Measurements from ENCODE around the gene PLD6.

PLD6 gene

GRCh38 chr17:17173921-17174320, 32.2 kb downstream of the PLD6 start:
- Histone ChIP-seq H3K36me3 (ENCODE audit: control insufficient read depth, low read length) (peaks cover 59% of the 10 kb centered on the region), H3K4me2 (ENCODE audit: low read length) (no peak overlapping the region), H4K20me1 (ENCODE audit: control insufficient read depth, insufficient read depth, low read depth, low read length) (no peaks in the 10 kb centered on the region), H3F3A (ENCODE audit: control insufficient read depth, insufficient read depth) (no peaks in the 10 kb centered on the region; the same call in 1 of the 2 replicates), H3K27me3 (ENCODE audit: control insufficient read depth, low read length) (no peaks in the 10 kb centered on the region), H3K9me3 (ENCODE audit: control insufficient read depth, insufficient read depth, low read length) (no peaks in the 10 kb centered on the region), H3K79me2 (ENCODE audit: control insufficient read depth, low read length) (no peaks in the 10 kb centered on the region), H3K4me1 (ENCODE audit: control insufficient read depth, low read length) (peaks cover 5% of the 10 kb centered on the region; the same call in 1 of the 2 replicates), H3K4me3 (ENCODE audit: low read length) (no peak overlapping the region), H3K9me2 (replicated peaks; ENCODE audit: control insufficient read depth, low read length) (no peaks in the 10 kb centered on the region), H3K27ac (ENCODE audit: low read depth, low read length) (no peak overlapping the region)
- TF ChIP-seq CTCF (IDR thresholded peaks at IDR 0.05; ENCODE audit: low read depth, low read length, poor library complexity, severe bottlenecking) (no peak), EZH2phosphoT487 (IDR thresholded peaks at IDR 0.05; ENCODE audit: borderline replicate concordance, low read length) (no peak)

- H3K9me2 ChIP-seq (replicated peaks; ENCODE audit: control insufficient read depth, low read length), result no peaks in the 10 kb centered on the region
- TF ChIP-seq CTCF (IDR thresholded peaks at IDR 0.05; ENCODE audit: low read depth, low read length, poor library complexity, severe bottlenecking) (no peak), EZH2phosphoT487 (IDR thresholded peaks at IDR 0.05; ENCODE audit: borderline replicate concordance, low read length) (no peak)
- peaks cover 52% of the 10 kb centered on the region for H3K36me3 ChIP-seq (ENCODE audit: control insufficient read depth, low read length)
- no peak overlapping the region for H3K4me2 ChIP-seq (ENCODE audit: low read length)
- H3K79me2 ChIP-seq (ENCODE audit: control insufficient read depth, low read length), result no peaks in the 10 kb centered on the region
- H3K4me1 ChIP-seq (ENCODE audit: control insufficient read depth, low read length), result peaks cover 5% of the 10 kb centered on the region; the same call in 1 of the 2 replicates
- H4K20me1 ChIP-seq (ENCODE audit: control insufficient read depth, insufficient read depth, low read depth, low read length), result no peaks in the 10 kb centered on the region
- H3F3A ChIP-seq (ENCODE audit: control insufficient read depth, insufficient read depth), result no peaks in the 10 kb centered on the region; the same call in 1 of the 2 replicates
- H3K27ac ChIP-seq (ENCODE audit: low read depth, low read length), result no peak overlapping the region
- H3K4me3 ChIP-seq (ENCODE audit: low read length), result no peak overlapping the region
- H3K9me3 ChIP-seq (ENCODE audit: control insufficient read depth, insufficient read depth, low read length), result no peaks in the 10 kb centered on the region
- no peaks in the 10 kb centered on the region for H3K27me3 ChIP-seq (ENCODE audit: control insufficient read depth, low read length)
Observed at GRCh38 chr17:17172990-17173389, 33.1 kb downstream of the PLD6 start.

GRCh38 chr17:17172001-17172939, 33.9 kb downstream of the PLD6 start:
- TF ChIP-seq EZH2phosphoT487 (IDR thresholded peaks at IDR 0.05; ENCODE audit: borderline replicate concordance, low read length) (no peak), CTCF (IDR thresholded peaks at IDR 0.05; ENCODE audit: low read depth, low read length, poor library complexity, severe bottlenecking) (no peak)
- H4K20me1 ChIP-seq (ENCODE audit: control insufficient read depth, insufficient read depth, low read depth, low read length), result no peaks in the 10 kb centered on the region
- H3K9me2 ChIP-seq (replicated peaks; ENCODE audit: control insufficient read depth, low read length), result no peaks in the 10 kb centered on the region
- H3F3A ChIP-seq (ENCODE audit: control insufficient read depth, insufficient read depth), result no peaks in the 10 kb centered on the region
- no peaks in the 10 kb centered on the region for H3K27me3 ChIP-seq (ENCODE audit: control insufficient read depth, low read length)
- H3K36me3 ChIP-seq (ENCODE audit: control insufficient read depth, low read length), result peaks cover 47% of the 10 kb centered on the region
- no peak overlapping the region for H3K4me3 ChIP-seq (ENCODE audit: low read length)
- no peak overlapping the region for H3K4me2 ChIP-seq (ENCODE audit: low read length)
- no peak overlapping the region for H3K27ac ChIP-seq (ENCODE audit: low read depth, low read length)
- H3K79me2 ChIP-seq (ENCODE audit: control insufficient read depth, low read length), result no peaks in the 10 kb centered on the region
- H3K9me3 ChIP-seq (ENCODE audit: control insufficient read depth, insufficient read depth, low read length), result no peaks in the 10 kb centered on the region
- H3K4me1 ChIP-seq (ENCODE audit: control insufficient read depth, low read length), result peaks cover 5% of the 10 kb centered on the region; the same call in 1 of the 2 replicates

All from DOHH2 (cell line).